Camera-type eye (tissue), 1 donor: ENCODE measurements around the gene SH3BGRL2. TPM values are rescaled to one million over a fixed set of nuclear protein-coding genes. Genes with fewer than 3 reads are reported as not detected.

Source experiments
- total RNA-seq: library from RNA; depleted of rRNA; stranded (reverse); fragments of >200 nt; gene quantifications from one replicate; pipeline ENCODE4 v1.2.3, GENCODE V29; 2014

Gene SH3BGRL2
- total RNA-seq = 71.2 TPM

DNA sequence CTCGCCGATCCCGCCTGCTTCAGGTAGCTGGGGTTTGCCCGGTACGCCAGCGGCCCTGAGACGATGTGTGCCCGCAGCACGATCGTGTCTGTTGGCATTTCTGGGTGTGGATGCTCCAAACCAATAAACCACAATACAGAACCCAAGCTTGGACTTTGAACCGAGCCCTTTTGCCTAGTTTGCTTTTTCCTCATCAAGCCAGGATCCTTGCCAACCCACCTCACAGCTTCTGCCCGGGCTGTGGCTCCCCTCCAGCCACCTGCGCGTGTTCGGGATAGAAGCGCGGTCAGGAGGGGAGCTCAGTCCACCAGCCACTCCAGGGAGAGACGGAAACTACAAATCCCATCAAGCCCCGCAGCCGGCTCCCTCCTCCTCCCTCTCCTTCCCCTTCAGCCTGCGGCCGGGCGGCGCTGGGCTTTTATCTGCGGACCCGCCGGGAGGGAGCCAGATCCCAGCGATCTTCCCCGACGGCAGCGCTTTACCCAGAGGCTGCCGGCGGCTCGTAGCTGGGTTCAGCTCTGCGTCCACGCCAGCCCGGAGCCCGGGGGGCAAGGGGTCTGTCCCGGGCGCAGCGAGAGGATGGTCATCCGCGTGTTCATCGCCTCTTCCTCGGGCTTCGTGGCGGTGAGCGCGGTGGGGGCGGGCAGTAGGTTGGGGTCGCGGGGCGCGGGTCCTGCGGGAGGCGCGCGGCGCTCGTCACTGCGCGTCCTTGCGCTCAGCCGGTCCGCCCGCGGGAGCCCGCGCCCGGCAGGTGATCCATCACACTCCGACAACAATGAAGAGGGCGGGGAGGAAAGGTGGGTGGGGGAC, at the start of gene SH3BGRL2:
Gene SH3BGRL2 (plus strand): TSS at position 447 of the 810 bp plus-strand sequence. CDS start 133 bp downstream, at position 580.

Other genes with a start within 250 kb of the SH3BGRL2 start
- gene LCA5, start 93.9 kb upstream of the SH3BGRL2 start, total RNA-seq = 34.3 TPM